SK-N-SH treated with all-trans-retinoic acid at 6 μM for 48 hours (cell line): ENCODE results near the gene CCDC178.

ENCODE experiments used
- ATAC-seq: fragments of 200-7000 bp; cut with Tn5 transposase; 3 replicates; pipeline ENCODE4 v1.9.1; 2020; ENCODE audit warnings: mild to moderate bottlenecking, moderate library complexity
- ARNTL ChIP-seq: fragments of 450-650 bp; formaldehyde crosslinking; IDR thresholded peaks from 2 replicates; pipeline ENCODE4 v1.5.0; 2020; ENCODE audit warnings: low read depth, mild to moderate bottlenecking, moderate library complexity, borderline replicate concordance
- CREB5 ChIP-seq: fragments of 250-450 bp; sonication (Bioruptor Pico); IDR thresholded peaks from 2 replicates; pipeline ENCODE4 v1.5.1; 2020; ENCODE audit warnings: low read depth, mild to moderate bottlenecking, moderate library complexity
- CSDC2 ChIP-seq: fragments of 250-450 bp; sonication (Bioruptor Pico); IDR thresholded peaks from 2 replicates; pipeline ENCODE4 v1.5.0; 2020; ENCODE audit warnings: mild to moderate bottlenecking, moderate library complexity
- ESRRG ChIP-seq: fragments of 250-450 bp; sonication (Bioruptor Pico); IDR thresholded peaks from 2 replicates; pipeline ENCODE4 v1.6.1; 2021; ENCODE audit warnings: mild to moderate bottlenecking
- GLIS3 ChIP-seq: fragments of 250-450 bp; sonication (Bioruptor Pico); IDR thresholded peaks from 2 replicates; pipeline ENCODE4 v1.5.0; 2020; ENCODE audit warnings: mild to moderate bottlenecking, moderate library complexity
- PPARA ChIP-seq: fragments of 250-450 bp; sonication (Bioruptor Pico); IDR thresholded peaks from 2 replicates; pipeline ENCODE4 v1.5.0; 2020; ENCODE audit warnings: mild to moderate bottlenecking, borderline replicate concordance
- RARB ChIP-seq: fragments of 250-450 bp; sonication (Bioruptor Pico); IDR thresholded peaks from 2 replicates; pipeline ENCODE4 v1.8.0; 2021; ENCODE audit warnings: mild to moderate bottlenecking, moderate library complexity
- SNAI2 ChIP-seq: fragments of 250-450 bp; sonication (Bioruptor Pico); IDR thresholded peaks from 2 replicates; pipeline ENCODE4 v1.5.0; 2020; ENCODE audit warnings: mild to moderate bottlenecking, moderate library complexity
- TCF4 ChIP-seq: fragments of 250-450 bp; sonication (Bioruptor Pico); IDR thresholded peaks from 2 replicates; pipeline ENCODE4 v1.8.0; 2021; ENCODE audit warnings: mild to moderate bottlenecking, moderate library complexity, borderline replicate concordance
- TOX ChIP-seq: fragments of 250-450 bp; sonication (Bioruptor Pico); IDR thresholded peaks from 2 replicates; pipeline ENCODE4 v1.8.0; 2021; ENCODE audit warnings: mild to moderate bottlenecking, moderate library complexity, borderline replicate concordance
- ZC3H10 ChIP-seq: fragments of 250-450 bp; sonication (Bioruptor Pico); IDR thresholded peaks from 2 replicates; pipeline ENCODE4 v1.5.1; 2021; ENCODE audit warnings: mild to moderate bottlenecking, moderate library complexity
- ZFP3 ChIP-seq: fragments of 250-450 bp; sonication (Bioruptor Pico); IDR thresholded peaks from 2 replicates; pipeline ENCODE4 v1.5.0; 2020; ENCODE audit warnings: mild to moderate bottlenecking, moderate library complexity
- ZFP30 ChIP-seq: fragments of 450-650 bp; formaldehyde crosslinking; IDR thresholded peaks from 2 replicates; pipeline ENCODE4 v1.5.0; 2022; ENCODE audit warnings: mild to moderate bottlenecking, moderate library complexity
- ZNF565 ChIP-seq: fragments of 450-650 bp; formaldehyde crosslinking; conservative IDR thresholded peaks from 2 replicates; pipeline ENCODE4 v1.5.0; 2020; ENCODE audit warnings: low read depth, mild to moderate bottlenecking, moderate library complexity
- ZNF70 ChIP-seq: fragments of 450-650 bp; formaldehyde crosslinking; IDR thresholded peaks from 2 replicates; pipeline ENCODE4 v1.5.0; 2020; ENCODE audit warnings: mild to moderate bottlenecking, moderate library complexity
- ZNF8 ChIP-seq: fragments of 450-650 bp; formaldehyde crosslinking; IDR thresholded peaks from 2 replicates; pipeline ENCODE4 v1.5.0; 2020; ENCODE audit warnings: mild to moderate bottlenecking, moderate library complexity
- TF ChIP-seq, protein P1 (sequence below): fragments of 250-450 bp; sonication (Bioruptor Pico); IDR thresholded peaks from 2 replicates; pipeline ENCODE4 v1.8.0; 2020; ENCODE audit warnings: mild to moderate bottlenecking, moderate library complexity, borderline replicate concordance
- TF ChIP-seq, protein P2 (sequence below): fragments of 250-450 bp; sonication (Bioruptor Pico); IDR thresholded peaks from 2 replicates; pipeline ENCODE4 v1.5.0; 2020; ENCODE audit warnings: mild to moderate bottlenecking, moderate library complexity
- TF ChIP-seq, protein P3 (sequence below): fragments of 250-450 bp; sonication (Bioruptor Pico); IDR thresholded peaks from 2 replicates; pipeline ENCODE4 v1.5.1; 2021; ENCODE audit warnings: mild to moderate bottlenecking, moderate library complexity
- TF ChIP-seq, protein P4 (sequence below): fragments of 250-450 bp; sonication (Bioruptor Pico); IDR thresholded peaks from 2 replicates; pipeline ENCODE4 v1.8.0; 2021; ENCODE audit warnings: low read depth, mild to moderate bottlenecking, moderate library complexity, borderline replicate concordance

The CCDC178 gene

DNA sequence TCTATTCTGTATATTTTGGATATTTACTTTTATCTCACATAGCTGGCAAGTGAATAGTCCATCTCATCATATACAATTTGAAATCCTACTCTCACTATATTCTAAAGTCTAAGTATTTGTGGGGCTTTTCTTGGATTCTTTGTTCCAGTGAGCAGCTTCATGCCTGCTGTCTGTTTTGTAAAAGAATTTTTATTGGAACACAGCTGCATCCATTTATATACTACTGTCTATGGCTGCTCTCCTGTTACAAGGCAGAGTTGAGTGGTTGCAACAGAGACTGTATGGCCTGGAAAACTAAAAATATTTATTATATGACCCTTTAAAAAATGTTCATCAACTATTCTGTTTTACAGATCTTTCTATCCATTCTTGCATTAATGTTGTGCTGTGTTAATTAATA lies 474.4 kb downstream of the CCDC178 start (continued):
- no peak for TF ChIP-seq CREB5 (CRISPR knock-in tag)
- TF ChIP-seq ESRRG (CRISPR knock-in tag), result no peak
- TF ChIP-seq, protein P1, sequence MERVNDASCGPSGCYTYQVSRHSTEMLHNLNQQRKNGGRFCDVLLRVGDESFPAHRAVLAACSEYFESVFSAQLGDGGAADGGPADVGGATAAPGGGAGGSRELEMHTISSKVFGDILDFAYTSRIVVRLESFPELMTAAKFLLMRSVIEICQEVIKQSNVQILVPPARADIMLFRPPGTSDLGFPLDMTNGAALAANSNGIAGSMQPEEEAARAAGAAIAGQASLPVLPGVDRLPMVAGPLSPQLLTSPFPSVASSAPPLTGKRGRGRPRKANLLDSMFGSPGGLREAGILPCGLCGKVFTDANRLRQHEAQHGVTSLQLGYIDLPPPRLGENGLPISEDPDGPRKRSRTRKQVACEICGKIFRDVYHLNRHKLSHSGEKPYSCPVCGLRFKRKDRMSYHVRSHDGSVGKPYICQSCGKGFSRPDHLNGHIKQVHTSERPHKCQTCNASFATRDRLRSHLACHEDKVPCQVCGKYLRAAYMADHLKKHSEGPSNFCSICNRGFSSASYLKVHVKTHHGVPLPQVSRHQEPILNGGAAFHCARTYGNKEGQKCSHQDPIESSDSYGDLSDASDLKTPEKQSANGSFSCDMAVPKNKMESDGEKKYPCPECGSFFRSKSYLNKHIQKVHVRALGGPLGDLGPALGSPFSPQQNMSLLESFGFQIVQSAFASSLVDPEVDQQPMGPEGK (CRISPR knock-in tag), result no peak
- TF ChIP-seq GLIS3 (CRISPR knock-in tag), result no peak
- TF ChIP-seq TOX (CRISPR knock-in tag), result no peak

DNA sequence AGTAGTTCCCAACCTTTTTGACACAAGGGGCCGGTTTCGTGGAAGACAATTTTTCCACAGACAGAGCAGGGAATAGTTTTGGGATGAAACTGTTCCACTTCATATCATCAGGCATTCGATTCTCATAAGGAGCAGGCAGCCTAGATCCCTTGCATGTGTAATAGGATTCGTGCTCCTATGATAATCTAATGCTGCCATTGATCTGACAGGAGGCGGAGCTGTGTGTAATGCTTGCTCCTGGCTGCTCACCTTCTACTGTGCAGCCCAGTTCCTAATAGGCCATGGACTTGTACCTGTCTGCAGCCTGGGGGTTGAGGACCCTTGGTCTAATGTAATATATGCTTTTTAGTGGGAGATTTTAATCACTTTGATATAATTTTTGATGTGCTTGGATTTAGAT lies 479.0 kb downstream of the CCDC178 start:
- TF ChIP-seq PPARA (CRISPR knock-in tag) (no peak), ZNF565 (CRISPR knock-in tag) (no peak), ZC3H10 (CRISPR knock-in tag) (no peak), TCF4 (no peak), CREB5 (CRISPR knock-in tag) (no peak), GLIS3 (CRISPR knock-in tag) (no peak), CSDC2 (CRISPR knock-in tag) (no peak)
- TF ChIP-seq, protein P1 (CRISPR knock-in tag), result no peak
- TF ChIP-seq, protein P2, sequence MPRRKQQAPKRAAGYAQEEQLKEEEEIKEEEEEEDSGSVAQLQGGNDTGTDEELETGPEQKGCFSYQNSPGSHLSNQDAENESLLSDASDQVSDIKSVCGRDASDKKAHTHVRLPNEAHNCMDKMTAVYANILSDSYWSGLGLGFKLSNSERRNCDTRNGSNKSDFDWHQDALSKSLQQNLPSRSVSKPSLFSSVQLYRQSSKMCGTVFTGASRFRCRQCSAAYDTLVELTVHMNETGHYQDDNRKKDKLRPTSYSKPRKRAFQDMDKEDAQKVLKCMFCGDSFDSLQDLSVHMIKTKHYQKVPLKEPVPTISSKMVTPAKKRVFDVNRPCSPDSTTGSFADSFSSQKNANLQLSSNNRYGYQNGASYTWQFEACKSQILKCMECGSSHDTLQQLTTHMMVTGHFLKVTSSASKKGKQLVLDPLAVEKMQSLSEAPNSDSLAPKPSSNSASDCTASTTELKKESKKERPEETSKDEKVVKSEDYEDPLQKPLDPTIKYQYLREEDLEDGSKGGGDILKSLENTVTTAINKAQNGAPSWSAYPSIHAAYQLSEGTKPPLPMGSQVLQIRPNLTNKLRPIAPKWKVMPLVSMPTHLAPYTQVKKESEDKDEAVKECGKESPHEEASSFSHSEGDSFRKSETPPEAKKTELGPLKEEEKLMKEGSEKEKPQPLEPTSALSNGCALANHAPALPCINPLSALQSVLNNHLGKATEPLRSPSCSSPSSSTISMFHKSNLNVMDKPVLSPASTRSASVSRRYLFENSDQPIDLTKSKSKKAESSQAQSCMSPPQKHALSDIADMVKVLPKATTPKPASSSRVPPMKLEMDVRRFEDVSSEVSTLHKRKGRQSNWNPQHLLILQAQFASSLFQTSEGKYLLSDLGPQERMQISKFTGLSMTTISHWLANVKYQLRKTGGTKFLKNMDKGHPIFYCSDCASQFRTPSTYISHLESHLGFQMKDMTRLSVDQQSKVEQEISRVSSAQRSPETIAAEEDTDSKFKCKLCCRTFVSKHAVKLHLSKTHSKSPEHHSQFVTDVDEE, result no peak

DNA sequence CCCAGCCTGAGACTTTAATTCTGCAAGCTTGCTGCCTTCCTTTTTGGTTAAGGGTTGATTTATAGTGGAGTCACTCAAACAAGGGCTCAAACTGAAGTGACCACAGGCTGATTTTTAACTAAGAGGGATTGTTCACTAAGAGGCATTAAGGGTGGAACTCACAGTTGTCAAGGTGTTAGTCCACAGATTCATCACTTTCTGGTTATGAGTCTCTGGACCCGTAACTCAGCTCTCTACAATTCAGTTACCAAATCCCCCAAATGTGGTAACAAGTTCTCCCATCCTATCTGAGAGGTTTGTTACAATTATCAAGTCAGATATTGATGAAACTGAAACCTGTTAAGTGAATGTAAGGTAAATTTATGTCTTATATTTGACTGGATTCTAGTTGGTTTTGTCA lies 481.8 kb downstream of the CCDC178 start:
- no peak for TF ChIP-seq ZNF565 (CRISPR knock-in tag)
- TF ChIP-seq ZNF70 (CRISPR knock-in tag), result no peak
- no peak for TF ChIP-seq ARNTL (CRISPR knock-in tag)
- TF ChIP-seq, protein P3, sequence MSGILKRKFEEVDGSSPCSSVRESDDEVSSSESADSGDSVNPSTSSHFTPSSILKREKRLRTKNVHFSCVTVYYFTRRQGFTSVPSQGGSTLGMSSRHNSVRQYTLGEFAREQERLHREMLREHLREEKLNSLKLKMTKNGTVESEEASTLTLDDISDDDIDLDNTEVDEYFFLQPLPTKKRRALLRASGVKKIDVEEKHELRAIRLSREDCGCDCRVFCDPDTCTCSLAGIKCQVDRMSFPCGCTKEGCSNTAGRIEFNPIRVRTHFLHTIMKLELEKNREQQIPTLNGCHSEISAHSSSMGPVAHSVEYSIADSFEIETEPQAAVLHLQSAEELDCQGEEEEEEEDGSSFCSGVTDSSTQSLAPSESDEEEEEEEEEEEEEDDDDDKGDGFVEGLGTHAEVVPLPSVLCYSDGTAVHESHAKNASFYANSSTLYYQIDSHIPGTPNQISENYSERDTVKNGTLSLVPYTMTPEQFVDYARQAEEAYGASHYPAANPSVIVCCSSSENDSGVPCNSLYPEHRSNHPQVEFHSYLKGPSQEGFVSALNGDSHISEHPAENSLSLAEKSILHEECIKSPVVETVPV, result no peak
- ATAC-seq, result no peak

More for the DNA sequence above, 479.0 kb downstream of the CCDC178 start:
- no peak for ATAC-seq

DNA sequence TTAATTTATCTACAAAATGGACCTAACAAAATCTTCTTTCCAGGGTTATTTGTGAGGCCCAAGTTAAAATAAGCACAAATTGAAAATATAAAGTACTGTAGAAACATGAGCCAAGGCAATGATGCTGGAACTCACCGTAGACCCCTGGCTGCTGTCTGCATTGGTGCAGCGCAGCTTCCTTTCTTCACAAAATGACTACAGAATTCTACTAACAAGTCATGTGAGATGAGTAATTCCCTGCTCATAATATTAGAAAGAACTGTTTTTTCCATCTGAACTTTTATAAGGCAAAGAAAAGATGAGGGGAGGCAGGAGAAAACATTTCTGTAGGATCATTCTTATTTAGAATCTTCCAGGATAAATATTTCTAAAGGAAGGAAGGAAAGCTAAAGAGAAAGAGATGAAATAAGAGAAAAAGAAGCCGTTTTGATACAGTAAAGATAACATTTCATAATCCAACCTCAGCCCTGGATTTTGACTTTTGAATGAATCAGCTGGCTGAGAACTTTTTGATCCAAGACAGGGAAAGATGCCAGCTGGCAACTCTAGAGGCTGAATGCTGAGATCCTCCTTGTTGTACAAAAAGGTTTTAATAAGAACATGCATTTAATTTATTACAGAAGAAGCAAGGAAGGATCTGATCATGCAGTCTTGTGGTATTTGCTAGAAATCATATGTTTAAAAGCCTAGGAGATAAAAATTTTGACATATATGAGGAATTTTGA lies 483.8 kb downstream of the CCDC178 start:
- ATAC-seq, result 0 out of 3 replicates have a peak, but pooled peaks have one; percentile 32
- no peak for TF ChIP-seq SNAI2 (CRISPR knock-in tag)
- TF ChIP-seq, protein P3, result no peak
- TF ChIP-seq, protein P4, sequence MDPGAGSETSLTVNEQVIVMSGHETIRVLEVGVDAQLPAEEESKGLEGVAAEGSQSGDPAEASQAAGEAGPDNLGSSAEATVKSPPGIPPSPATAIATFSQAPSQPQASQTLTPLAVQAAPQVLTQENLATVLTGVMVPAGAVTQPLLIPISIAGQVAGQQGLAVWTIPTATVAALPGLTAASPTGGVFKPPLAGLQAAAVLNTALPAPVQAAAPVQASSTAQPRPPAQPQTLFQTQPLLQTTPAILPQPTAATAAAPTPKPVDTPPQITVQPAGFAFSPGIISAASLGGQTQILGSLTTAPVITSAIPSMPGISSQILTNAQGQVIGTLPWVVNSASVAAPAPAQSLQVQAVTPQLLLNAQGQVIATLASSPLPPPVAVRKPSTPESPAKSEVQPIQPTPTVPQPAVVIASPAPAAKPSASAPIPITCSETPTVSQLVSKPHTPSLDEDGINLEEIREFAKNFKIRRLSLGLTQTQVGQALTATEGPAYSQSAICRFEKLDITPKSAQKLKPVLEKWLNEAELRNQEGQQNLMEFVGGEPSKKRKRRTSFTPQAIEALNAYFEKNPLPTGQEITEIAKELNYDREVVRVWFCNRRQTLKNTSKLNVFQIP (CRISPR knock-in tag), result no peak
- no peak for TF ChIP-seq ZFP30
- TF ChIP-seq TOX (CRISPR knock-in tag), result no peak
- no peak for TF ChIP-seq ZNF565 (CRISPR knock-in tag)
- no peak for TF ChIP-seq ZC3H10 (CRISPR knock-in tag)
- TF ChIP-seq ZNF8 (CRISPR knock-in tag), result no peak
- no peak for TF ChIP-seq ZFP3 (CRISPR knock-in tag)
- no peak for TF ChIP-seq CSDC2 (CRISPR knock-in tag)
- TF ChIP-seq RARB (CRISPR knock-in tag), result no peak
